SH-SY5Y (cell line): ENCODE data around the gene MITF.

ENCODE experiments used
- GATA2 ChIP-seq: IDR thresholded peaks from 2 replicates; pipeline ENCODE4 v1.6.1; 2011; ENCODE audit warnings: mild to moderate bottlenecking, low read depth, low read length
- GATA3 ChIP-seq: IDR thresholded peaks from 2 replicates; pipeline ENCODE4 v1.6.1; 2011; ENCODE audit warnings: low read depth, mild to moderate bottlenecking, low read length, moderate library complexity

MITF gene

GRCh38 chr3:69761896-69762767 lies 22.9 kb downstream of the MITF start:
- TF ChIP-seq GATA3 (no peak), GATA2 (no peak)

DNA sequence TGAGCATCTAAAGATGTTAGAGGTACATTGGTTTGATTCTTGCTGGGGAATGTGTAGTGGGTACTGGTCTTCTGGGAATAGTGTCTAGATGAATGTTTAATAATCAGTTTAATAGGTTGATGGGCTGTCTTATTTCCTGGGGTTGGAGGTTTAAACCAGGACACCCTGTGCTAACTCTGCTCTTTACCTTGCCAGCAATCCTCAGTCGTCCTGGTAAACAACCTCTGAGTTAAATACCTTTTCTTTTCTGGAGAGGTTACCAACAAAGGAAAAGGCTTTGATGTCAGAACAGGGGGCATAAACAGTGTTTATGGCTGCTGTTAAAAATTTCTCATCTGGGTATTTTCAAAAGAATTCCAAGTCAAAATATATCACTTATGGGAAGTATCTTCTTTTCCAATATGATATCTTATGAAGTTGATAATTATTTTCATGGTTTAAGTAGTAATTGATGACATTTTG lies 23.5 kb downstream of the MITF start:
- no peak for TF ChIP-seq GATA3
- no peak for TF ChIP-seq GATA2

DNA sequence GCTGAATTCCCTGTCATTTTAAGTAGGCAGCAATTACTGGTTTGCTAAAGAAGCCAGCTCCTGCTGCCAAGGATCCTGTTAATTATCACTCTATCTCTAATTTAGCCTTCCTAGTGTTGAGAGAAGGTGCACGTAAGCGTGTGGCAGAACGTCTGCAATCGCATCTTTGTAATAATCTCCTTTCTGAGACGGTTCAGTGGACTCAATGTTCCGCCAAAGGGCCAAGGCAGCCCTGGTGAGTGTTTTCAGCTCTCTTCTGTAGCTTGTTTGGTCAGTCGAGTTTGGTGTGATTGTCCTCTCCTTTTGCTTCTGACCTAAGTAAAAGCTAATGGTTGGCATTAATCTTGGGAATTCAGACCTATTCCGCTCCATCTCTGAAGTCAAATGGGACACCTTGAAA lies 24.2 kb downstream of the MITF start:
- TF ChIP-seq GATA2 (no peak), GATA3 (no peak)

- TF ChIP-seq GATA2 (no peak), GATA3 (no peak)
Measured at GRCh38 chr3:69764121-69764741, 25.0 kb downstream of the MITF start.

DNA sequence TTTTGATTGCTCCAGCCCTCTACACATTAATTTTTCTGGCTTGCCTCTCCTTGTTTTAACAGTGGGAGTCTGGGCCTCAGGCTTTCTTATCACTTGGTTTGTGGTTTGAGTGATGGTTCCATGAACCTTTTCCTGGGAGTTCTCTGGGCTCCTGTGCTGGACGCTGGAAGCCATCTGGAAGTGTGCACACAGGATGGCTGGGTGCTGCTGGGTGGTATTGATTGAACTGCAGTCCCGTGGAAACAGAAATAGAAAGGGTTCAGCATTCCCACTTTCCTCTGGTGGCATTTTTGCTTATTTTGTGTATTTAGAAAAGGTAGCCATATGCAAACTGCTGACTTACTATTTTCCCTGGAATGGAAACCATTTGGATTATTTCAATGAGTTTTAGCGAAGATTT lies 25.6 kb downstream of the MITF start:
- no peak for TF ChIP-seq GATA2
- TF ChIP-seq GATA3: no peak

DNA sequence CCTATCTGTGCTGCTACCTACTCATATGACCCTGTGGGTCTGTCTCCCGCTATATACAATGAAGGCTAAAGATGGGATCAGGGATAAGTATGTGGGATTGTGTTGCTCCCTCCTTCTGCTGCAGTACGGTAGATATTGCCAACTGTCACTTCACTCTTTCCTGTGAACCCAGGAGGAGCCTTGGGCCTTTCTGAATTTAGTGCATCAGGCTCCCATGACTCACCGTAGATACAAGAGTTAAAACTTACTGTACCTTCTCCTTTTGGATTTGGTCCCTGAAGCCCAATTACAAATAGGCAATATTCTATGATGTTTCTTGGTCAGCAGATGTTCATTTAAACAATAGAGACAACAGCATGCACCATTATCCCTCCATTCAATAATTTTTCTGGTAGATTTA lies 27.4 kb downstream of the MITF start:
- TF ChIP-seq GATA2: no peak
- no peak for TF ChIP-seq GATA3

DNA sequence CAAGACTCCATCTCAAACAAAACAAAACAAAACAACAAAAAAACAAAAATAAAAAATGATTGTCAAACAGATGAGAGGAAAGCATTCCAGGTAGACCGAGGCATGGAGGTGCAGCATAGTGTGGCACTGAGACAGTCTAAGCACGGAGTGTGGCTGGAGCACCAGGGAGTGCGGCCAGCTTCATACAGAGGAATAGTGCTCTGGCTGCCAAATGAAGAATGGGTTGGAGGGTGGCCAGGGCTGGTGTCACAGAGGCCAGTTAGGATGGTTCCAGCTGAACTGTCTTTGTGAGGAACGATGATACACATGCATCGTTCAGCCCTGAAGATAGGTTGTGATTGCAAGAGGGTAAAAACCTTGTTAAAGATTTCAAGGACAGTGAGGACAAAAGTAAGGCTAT lies 28.3 kb downstream of the MITF start:
- TF ChIP-seq GATA3: no peak
- TF ChIP-seq GATA2: no peak

DNA sequence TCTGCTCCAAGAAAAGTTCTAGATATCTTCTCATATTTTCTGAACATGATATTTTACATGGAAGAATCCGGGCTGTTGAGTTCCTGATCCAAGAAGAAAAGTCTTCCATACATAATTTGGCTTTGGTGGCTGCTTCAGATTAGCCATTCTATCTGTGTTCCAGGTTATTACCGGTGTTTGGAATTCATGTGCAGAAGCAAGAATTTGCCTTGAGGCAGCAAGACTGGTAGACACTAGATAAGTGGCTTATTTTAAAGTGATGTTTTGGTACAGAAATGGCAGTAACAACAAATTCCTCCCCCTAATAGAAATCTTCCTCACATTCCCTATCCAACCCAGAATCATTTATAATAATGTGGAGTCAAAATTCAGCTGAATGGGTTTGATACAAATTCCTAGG lies 29.2 kb downstream of the MITF start:
- no peak for TF ChIP-seq GATA3
- no peak for TF ChIP-seq GATA2

- no peak for TF ChIP-seq GATA2
- TF ChIP-seq GATA3: no peak
Measured at GRCh38 chr3:69770219-69770618, 31.0 kb downstream of the MITF start.

DNA sequence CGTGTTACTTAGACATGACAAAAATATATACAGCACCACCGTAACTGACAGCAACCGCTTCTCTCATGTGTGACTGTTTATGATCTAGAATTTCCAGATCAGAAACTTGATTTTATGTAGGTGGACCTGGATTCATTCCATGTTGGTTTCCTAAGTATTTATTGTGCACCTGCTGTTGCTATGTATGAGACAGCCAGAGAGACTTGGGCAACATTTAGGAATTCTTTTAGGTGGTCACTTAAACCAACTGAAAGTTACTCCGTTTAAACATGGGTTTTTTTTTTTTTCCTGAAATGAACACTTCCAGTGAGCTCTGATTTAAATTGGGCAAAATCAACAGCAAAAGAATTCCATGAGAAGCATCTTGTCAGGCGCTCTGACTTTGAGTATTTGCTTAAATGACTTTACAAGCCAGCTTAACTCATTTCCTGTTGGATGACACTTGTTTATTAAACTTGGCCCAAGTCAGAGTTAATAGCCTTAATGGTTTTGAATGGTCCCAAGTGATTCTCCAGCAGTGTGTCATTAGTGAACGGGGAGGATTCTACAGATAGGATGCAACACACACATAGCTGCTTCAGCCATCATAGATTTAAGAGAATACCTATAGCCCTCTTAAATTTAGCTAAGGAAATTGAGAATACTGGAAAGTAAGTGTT lies 31.8 kb downstream of the MITF start:
- TF ChIP-seq GATA3: no peak
- no peak for TF ChIP-seq GATA2

GRCh38 chr3:69772152-69772867 lies 33.0 kb downstream of the MITF start:
- TF ChIP-seq GATA2: no peak
- TF ChIP-seq GATA3: no peak

DNA sequence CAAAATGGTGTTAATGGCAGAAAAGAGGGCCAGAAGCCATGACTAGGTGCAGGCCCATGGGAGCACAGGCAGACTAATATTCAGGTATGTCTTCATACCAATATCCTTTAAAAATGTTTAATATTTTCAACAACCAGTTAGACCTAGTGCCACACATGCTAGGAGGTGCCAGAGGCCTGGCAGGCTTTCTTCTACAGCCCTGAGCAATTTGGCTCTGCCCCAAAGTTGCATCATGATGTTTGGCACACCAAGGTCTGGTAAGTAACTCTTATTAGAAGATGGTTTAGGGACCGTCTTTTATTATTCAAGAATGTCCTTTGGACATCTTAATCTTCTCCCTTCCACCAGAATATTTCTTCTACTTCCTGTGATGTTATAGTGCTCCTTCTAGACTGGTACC lies 34.8 kb downstream of the MITF start:
- no peak for TF ChIP-seq GATA2
- TF ChIP-seq GATA3: no peak

DNA sequence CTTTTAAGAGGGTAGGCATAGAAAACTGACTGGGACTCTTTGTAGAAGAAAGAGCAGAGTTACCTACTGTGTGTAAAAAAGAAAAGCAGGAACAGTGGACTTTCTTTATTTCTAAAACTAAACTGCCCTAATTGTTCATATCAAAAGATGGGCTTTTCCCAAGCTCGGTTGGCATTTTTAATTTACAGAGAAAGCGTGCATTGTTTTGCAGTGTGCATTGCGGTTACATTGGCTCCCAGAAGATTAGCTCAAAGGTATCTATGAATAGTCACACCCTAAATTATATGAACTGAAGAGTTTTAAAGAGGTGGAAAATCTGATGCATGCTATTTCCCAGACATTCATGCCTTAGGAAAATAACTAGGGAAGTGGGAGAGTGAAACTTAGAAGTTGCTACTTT lies 36.5 kb downstream of the MITF start:
- TF ChIP-seq GATA3 (no peak), GATA2 (no peak)

- TF ChIP-seq GATA2 (no peak), GATA3 (no peak)
Measured at GRCh38 chr3:69776289-69776688, 37.0 kb downstream of the MITF start.
